HG03442 (cell line): ENCODE data around the gene LDLRAD3.
"Not testable (repeated sequence)": the region's sequence is repeated elsewhere in the genome, so short reads cannot be mapped to it uniquely, and the experiment has no call there.

Experiments
- ATAC-seq: cut with Tn5 transposase; IDR thresholded peaks from one replicate; pipeline ENCODE4 v1.9.1; 2021; ENCODE audit warnings: mild to moderate bottlenecking, moderate library complexity; ENCODE audit not compliant: unreplicated experiment

The LDLRAD3 gene

GRCh38 chr11:35990816-35991215 lies 47.0 kb downstream of the LDLRAD3 start:
- no peak for ATAC-seq

- ATAC-seq = no peak
Measured at GRCh38 chr11:35992548-35992947, 48.7 kb downstream of the LDLRAD3 start.

GRCh38 chr11:35994421-35994820 lies 50.6 kb downstream of the LDLRAD3 start:
- no peak for ATAC-seq

GRCh38 chr11:35995681-35996271 lies 51.9 kb downstream of the LDLRAD3 start:
- ATAC-seq = no peak

GRCh38 chr11:35997902-35998520 lies 54.1 kb downstream of the LDLRAD3 start:
- ATAC-seq = no peak

- no peak for ATAC-seq
Measured at GRCh38 chr11:35998634-35999033, 54.8 kb downstream of the LDLRAD3 start.

GRCh38 chr11:36000616-36001190 lies 56.8 kb downstream of the LDLRAD3 start:
- ATAC-seq = no peak

- ATAC-seq = no peak
Measured at GRCh38 chr11:36002196-36002595, 58.3 kb downstream of the LDLRAD3 start.

- ATAC-seq = no peak
Measured at GRCh38 chr11:36002796-36003195, 58.9 kb downstream of the LDLRAD3 start.

- no peak for ATAC-seq
Measured at GRCh38 chr11:36006556-36006955, 62.7 kb downstream of the LDLRAD3 start.

GRCh38 chr11:36007127-36007655 lies 63.3 kb downstream of the LDLRAD3 start:
- no peak for ATAC-seq

GRCh38 chr11:36008584-36008983 lies 64.7 kb downstream of the LDLRAD3 start:
- no peak for ATAC-seq

- ATAC-seq = no peak
Measured at GRCh38 chr11:36009473-36009872, 65.6 kb downstream of the LDLRAD3 start.

- no peak for ATAC-seq
Measured at GRCh38 chr11:36010010-36010740, 66.3 kb downstream of the LDLRAD3 start.

- no peak for ATAC-seq
Measured at GRCh38 chr11:36011574-36011973, 67.7 kb downstream of the LDLRAD3 start.

GRCh38 chr11:36012455-36012854 lies 68.6 kb downstream of the LDLRAD3 start:
- no peak for ATAC-seq

GRCh38 chr11:36012979-36013378 lies 69.1 kb downstream of the LDLRAD3 start:
- no peak for ATAC-seq

GRCh38 chr11:36013446-36013845 lies 69.6 kb downstream of the LDLRAD3 start:
- ATAC-seq = not testable (repeated sequence)

GRCh38 chr11:36013950-36014897 lies 70.4 kb downstream of the LDLRAD3 start:
- no peak for ATAC-seq

- ATAC-seq = no peak
Measured at GRCh38 chr11:36014898-36015665, 71.2 kb downstream of the LDLRAD3 start.
